RWPE2 (cell line): ENCODE results near the gene PAFAH1B2.

Experiments
- ATAC-seq: fragments of 200-7000 bp; cut with Tn5 transposase; 3 replicates; pipeline ENCODE4 v1.9.1; 2021; ENCODE audit warnings: low read depth
- DNase-seq: peaks from one replicate; pipeline ENCODE4 v3.0.0-alpha.2; 2020; ENCODE audit warnings: low spot score
- H3K27ac ChIP-seq: fragments of 450-650 bp; 2 replicates; pipeline ENCODE4 v1.5.1; 2017; ENCODE audit warnings: mild to moderate bottlenecking; ENCODE audit not compliant: poor library complexity, severe bottlenecking
- H3K27me3 ChIP-seq: fragments of 250-450 bp; sonication (Bioruptor Pico); 2 replicates; pipeline ENCODE4 v1.5.1; 2021; ENCODE audit warnings: mild to moderate bottlenecking, moderate library complexity; ENCODE audit not compliant: insufficient read depth, poor library complexity, severe bottlenecking
- H3K36me3 ChIP-seq: fragments of 250-450 bp; sonication (Bioruptor Pico); 2 replicates; pipeline ENCODE4 v1.5.1; 2020; ENCODE audit warnings: low read depth, mild to moderate bottlenecking, moderate library complexity
- H3K4me1 ChIP-seq: fragments of 250-450 bp; sonication (Bioruptor Pico); 2 replicates; pipeline ENCODE4 v1.5.1; 2021; ENCODE audit warnings: mild to moderate bottlenecking, moderate library complexity; ENCODE audit not compliant: insufficient read depth, poor library complexity, severe bottlenecking
- H3K4me3 ChIP-seq: fragments of 250-450 bp; sonication (Bioruptor Pico); 2 replicates; pipeline ENCODE4 v1.5.1; 2021; ENCODE audit warnings: mild to moderate bottlenecking, moderate library complexity; ENCODE audit not compliant: severe bottlenecking
- H3K9me3 ChIP-seq: fragments of 250-450 bp; sonication (Bioruptor Pico); 2 replicates; pipeline ENCODE4 v1.5.1; 2021; ENCODE audit warnings: mild to moderate bottlenecking, moderate library complexity; ENCODE audit not compliant: severe bottlenecking
- CTCF ChIP-seq: fragments of 450-650 bp; IDR thresholded peaks from one replicate; pipeline ENCODE4 v1.5.1; 2017; ENCODE audit warnings: mild to moderate bottlenecking, moderate library complexity; ENCODE audit not compliant: poor library complexity, severe bottlenecking

PAFAH1B2 gene

DNA sequence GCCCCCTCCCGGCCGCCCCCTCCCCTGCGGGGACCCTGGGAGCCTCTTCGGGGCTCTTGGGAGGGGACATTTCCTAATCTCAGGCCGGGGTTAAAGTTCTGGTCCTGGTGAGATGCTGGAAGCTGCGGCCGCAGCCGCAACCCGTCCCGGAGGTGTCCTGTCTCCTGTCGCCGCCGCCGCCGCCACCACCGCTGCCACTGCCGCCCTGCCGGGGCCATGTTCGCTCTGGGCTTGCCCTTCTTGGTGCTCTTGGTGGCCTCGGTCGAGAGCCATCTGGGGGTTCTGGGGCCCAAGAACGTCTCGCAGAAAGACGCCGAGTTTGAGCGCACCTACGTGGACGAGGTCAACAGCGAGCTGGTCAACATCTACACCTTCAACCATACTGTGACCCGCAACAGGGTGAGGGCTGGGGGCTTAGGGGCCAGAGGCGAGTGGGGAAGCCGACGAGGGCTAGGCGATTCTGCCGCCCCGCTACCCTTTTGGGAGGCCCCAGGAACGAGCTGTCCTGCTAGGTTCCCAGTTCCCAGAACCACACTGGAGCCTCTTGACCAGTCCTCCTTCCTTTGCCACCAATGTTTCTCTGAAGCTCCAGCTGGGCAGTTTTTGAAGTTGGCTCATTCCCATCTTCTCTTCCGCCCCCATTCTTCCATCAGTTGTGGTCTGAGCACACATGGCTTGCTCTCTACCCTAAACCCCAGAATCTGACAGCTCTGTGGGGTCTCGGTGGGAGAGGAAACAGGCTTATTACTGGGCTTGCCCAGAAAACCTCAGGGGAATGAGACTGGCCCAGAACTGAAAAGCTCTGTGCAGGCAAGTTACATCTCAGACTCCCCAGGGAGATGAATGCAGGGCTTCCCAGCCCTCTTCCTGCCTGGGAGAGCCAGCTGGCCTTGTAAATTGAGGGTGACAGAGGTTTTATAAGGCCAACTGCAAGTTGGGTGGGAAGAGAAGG, 35.2 kb downstream of the PAFAH1B2 start:
- Histone ChIP-seq H3K27me3 (no peaks in the 10 kb centered on the region), H3K9me3 (no peaks in the 10 kb centered on the region), H3K27ac (peak overlapping the region; percentile 46), H3K4me1 (peaks cover 5% of the 10 kb centered on the region), H3K4me3 (peak overlapping the region; percentile 43), H3K36me3 (no peaks in the 10 kb centered on the region; the same call in 1 of the 2 replicates)
- no peak for TF ChIP-seq CTCF
- DNase-seq (peak; percentile 47), ATAC-seq (peak; percentile 27)

- Histone ChIP-seq H3K36me3 (no peaks in the 10 kb centered on the region; the same call in 1 of the 2 replicates), H3K27ac (no peak overlapping the region), H3K4me1 (peaks cover 5% of the 10 kb centered on the region), H3K9me3 (no peaks in the 10 kb centered on the region), H3K4me3 (no peak overlapping the region), H3K27me3 (no peaks in the 10 kb centered on the region)
- DNase-seq (no peak), ATAC-seq (no peak)
- no peak for TF ChIP-seq CTCF
Measured at GRCh38 chr11:117180020-117180419, 35.9 kb downstream of the PAFAH1B2 start.

DNA sequence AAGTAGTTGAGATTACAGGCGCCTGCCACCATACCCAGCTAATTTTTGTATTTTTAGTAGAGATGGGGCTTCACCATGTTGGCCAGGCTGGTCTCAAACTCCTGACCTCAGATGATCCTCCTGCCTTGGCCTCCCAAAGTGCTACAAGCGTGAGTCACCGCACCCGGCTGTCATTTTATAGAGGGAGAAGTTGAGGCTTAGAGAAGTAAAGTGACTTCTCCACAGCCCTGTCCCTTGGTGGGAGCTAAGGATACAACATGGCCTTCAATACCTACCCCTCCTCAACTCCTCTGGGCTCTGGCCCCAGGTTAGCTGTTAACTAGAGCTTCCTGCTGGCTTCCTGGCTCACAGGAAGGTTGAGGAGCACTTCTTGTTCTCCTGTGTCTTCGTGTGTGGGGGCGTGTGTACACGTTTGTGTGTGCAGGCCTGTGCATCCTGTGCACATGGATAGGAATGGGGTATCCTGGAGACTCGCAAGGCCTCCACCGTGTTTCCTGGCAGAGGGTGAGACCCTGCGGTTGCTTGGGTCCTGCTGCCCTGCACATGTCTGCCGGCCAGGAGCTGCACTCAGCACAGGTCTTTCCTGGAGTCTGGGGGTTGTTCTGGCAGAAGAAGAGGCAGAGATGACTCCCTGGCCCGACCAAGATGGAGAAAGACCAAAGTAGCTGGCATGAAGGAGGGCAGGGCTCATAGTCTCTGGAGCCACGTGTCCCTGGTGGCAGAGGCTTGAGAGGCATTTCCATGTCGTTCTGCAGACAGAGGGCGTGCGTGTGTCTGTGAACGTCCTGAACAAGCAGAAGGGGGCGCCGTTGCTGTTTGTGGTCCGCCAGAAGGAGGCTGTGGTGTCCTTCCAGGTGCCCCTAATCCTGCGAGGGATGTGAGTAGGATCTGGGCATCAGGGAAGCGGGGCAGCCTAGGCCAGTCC, 36.8 kb downstream of the PAFAH1B2 start:
- no peaks in the 10 kb centered on the region; the same call in 1 of the 2 replicates for H3K36me3 ChIP-seq
- no peak overlapping the region for H3K4me3 ChIP-seq
- H3K4me1 ChIP-seq = peaks cover 5% of the 10 kb centered on the region
- no peak overlapping the region for H3K27ac ChIP-seq
- no peaks in the 10 kb centered on the region for H3K9me3 ChIP-seq
- no peak for ATAC-seq
- no peaks in the 10 kb centered on the region for H3K27me3 ChIP-seq
- TF ChIP-seq CTCF = peak; percentile 18
- peak; percentile 38 for DNase-seq

DNA sequence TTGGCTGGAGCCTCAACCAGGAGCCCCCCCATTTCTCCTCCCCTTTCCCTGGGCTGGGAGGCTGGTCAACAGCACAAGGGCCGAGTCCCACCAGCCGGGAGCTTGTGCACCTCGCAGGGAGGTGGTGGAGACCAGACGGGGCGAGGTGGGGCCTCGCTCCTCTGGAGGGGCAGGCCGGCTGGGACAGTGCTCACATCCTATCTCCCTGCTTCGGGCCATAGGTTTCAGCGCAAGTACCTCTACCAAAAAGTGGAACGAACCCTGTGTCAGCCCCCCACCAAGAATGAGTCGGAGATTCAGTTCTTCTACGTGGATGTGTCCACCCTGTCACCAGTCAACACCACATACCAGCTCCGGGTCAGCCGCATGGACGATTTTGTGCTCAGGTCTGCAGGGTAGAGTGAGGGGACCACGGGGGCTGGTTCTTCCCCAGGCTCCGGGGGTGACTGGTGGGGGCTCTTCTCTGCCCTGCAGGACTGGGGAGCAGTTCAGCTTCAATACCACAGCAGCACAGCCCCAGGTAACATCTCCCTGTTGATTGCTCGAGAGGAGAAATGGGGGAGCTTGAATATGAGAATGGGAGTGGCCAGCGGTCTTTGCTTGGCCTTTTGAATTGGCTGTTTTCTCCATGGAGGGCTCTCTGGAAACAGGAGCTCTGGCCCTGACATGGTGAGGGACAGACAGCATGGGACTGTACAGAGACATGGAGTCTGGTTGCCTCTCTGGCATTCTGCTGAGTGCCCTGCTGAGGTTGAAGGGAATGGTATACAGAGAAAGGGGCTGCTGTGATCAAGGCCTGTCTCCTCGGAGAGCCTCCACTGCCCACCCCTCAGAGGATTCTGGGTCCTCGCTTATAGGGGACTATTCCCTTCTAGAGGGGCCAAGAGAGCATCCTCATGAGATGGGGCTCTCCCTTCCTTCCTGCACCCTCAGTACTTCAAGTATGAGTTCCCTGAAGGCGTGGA, 37.8 kb downstream of the PAFAH1B2 start:
- Histone ChIP-seq H3K27me3 (no peaks in the 10 kb centered on the region), H3K9me3 (no peaks in the 10 kb centered on the region), H3K27ac (no peak overlapping the region), H3K36me3 (no peaks in the 10 kb centered on the region; the same call in 1 of the 2 replicates), H3K4me1 (peaks cover 5% of the 10 kb centered on the region), H3K4me3 (no peak overlapping the region)
- no peak for ATAC-seq
- peak; percentile 46 for DNase-seq
- TF ChIP-seq CTCF = no peak
